SK-N-SH treated with all-trans-retinoic acid at 6 μM for 48 hours (cell line): ENCODE results near the gene ZNF573.

Source experiments
- ATAC-seq: fragments of 200-7000 bp; cut with Tn5 transposase; 3 replicates; pipeline ENCODE4 v1.9.1; 2020; ENCODE audit warnings: mild to moderate bottlenecking, moderate library complexity
- ARNTL ChIP-seq: fragments of 450-650 bp; formaldehyde crosslinking; IDR thresholded peaks from 2 replicates; pipeline ENCODE4 v1.5.0; 2020; ENCODE audit warnings: low read depth, mild to moderate bottlenecking, moderate library complexity, borderline replicate concordance
- BACH2 ChIP-seq: fragments of 250-450 bp; sonication (Bioruptor Pico); IDR thresholded peaks from 2 replicates; pipeline ENCODE4 v1.9.0; 2021; ENCODE audit warnings: mild to moderate bottlenecking, borderline replicate concordance
- CSDC2 ChIP-seq: fragments of 250-450 bp; sonication (Bioruptor Pico); IDR thresholded peaks from 2 replicates; pipeline ENCODE4 v1.5.0; 2020; ENCODE audit warnings: mild to moderate bottlenecking, moderate library complexity
- ESRRG ChIP-seq: fragments of 250-450 bp; sonication (Bioruptor Pico); IDR thresholded peaks from 2 replicates; pipeline ENCODE4 v1.6.1; 2021; ENCODE audit warnings: mild to moderate bottlenecking
- ISL1 ChIP-seq: fragments of 250-450 bp; sonication (Bioruptor Pico); IDR thresholded peaks from 2 replicates; pipeline ENCODE4 v2.1.2; 2022; ENCODE audit warnings: mild to moderate bottlenecking, moderate library complexity
- OSR1 ChIP-seq: fragments of 250-450 bp; sonication (Bioruptor Pico); IDR thresholded peaks from 2 replicates; pipeline ENCODE4 v1.8.0; 2022; ENCODE audit warnings: moderate library complexity, mild to moderate bottlenecking, inconsistent platforms
- PPARA ChIP-seq: fragments of 250-450 bp; sonication (Bioruptor Pico); IDR thresholded peaks from 2 replicates; pipeline ENCODE4 v1.5.0; 2020; ENCODE audit warnings: mild to moderate bottlenecking, borderline replicate concordance
- RARB ChIP-seq: fragments of 250-450 bp; sonication (Bioruptor Pico); IDR thresholded peaks from 2 replicates; pipeline ENCODE4 v1.8.0; 2021; ENCODE audit warnings: mild to moderate bottlenecking, moderate library complexity
- SNAI2 ChIP-seq: fragments of 250-450 bp; sonication (Bioruptor Pico); IDR thresholded peaks from 2 replicates; pipeline ENCODE4 v1.5.0; 2020; ENCODE audit warnings: mild to moderate bottlenecking, moderate library complexity
- TCF4 ChIP-seq: fragments of 250-450 bp; sonication (Bioruptor Pico); IDR thresholded peaks from 2 replicates; pipeline ENCODE4 v1.8.0; 2021; ENCODE audit warnings: mild to moderate bottlenecking, moderate library complexity, borderline replicate concordance
- TOX ChIP-seq: fragments of 250-450 bp; sonication (Bioruptor Pico); IDR thresholded peaks from 2 replicates; pipeline ENCODE4 v1.8.0; 2021; ENCODE audit warnings: mild to moderate bottlenecking, moderate library complexity, borderline replicate concordance
- ZFP3 ChIP-seq: fragments of 250-450 bp; sonication (Bioruptor Pico); IDR thresholded peaks from 2 replicates; pipeline ENCODE4 v1.5.0; 2020; ENCODE audit warnings: mild to moderate bottlenecking, moderate library complexity
- ZFP30 ChIP-seq: fragments of 450-650 bp; formaldehyde crosslinking; IDR thresholded peaks from 2 replicates; pipeline ENCODE4 v1.5.0; 2022; ENCODE audit warnings: mild to moderate bottlenecking, moderate library complexity
- ZNF565 ChIP-seq: fragments of 450-650 bp; formaldehyde crosslinking; conservative IDR thresholded peaks from 2 replicates; pipeline ENCODE4 v1.5.0; 2020; ENCODE audit warnings: low read depth, mild to moderate bottlenecking, moderate library complexity
- ZNF70 ChIP-seq: fragments of 450-650 bp; formaldehyde crosslinking; IDR thresholded peaks from 2 replicates; pipeline ENCODE4 v1.5.0; 2020; ENCODE audit warnings: mild to moderate bottlenecking, moderate library complexity
- ZNF8 ChIP-seq: fragments of 450-650 bp; formaldehyde crosslinking; IDR thresholded peaks from 2 replicates; pipeline ENCODE4 v1.5.0; 2020; ENCODE audit warnings: mild to moderate bottlenecking, moderate library complexity
- TF ChIP-seq, protein P1 (sequence below): fragments of 250-450 bp; sonication (Bioruptor Pico); IDR thresholded peaks from 2 replicates; pipeline ENCODE4 v1.5.1; 2021; ENCODE audit warnings: mild to moderate bottlenecking, moderate library complexity
- TF ChIP-seq, protein P2 (sequence below): fragments of 250-450 bp; sonication (Bioruptor Pico); IDR thresholded peaks from 2 replicates; pipeline ENCODE4 v1.5.1; 2020; ENCODE audit warnings: low read depth, mild to moderate bottlenecking, moderate library complexity
- TF ChIP-seq, protein P3 (sequence below): fragments of 250-450 bp; sonication (Bioruptor Pico); IDR thresholded peaks from 2 replicates; pipeline ENCODE4 v1.8.0; 2020; ENCODE audit warnings: mild to moderate bottlenecking, moderate library complexity, borderline replicate concordance

Gene ZNF573

DNA sequence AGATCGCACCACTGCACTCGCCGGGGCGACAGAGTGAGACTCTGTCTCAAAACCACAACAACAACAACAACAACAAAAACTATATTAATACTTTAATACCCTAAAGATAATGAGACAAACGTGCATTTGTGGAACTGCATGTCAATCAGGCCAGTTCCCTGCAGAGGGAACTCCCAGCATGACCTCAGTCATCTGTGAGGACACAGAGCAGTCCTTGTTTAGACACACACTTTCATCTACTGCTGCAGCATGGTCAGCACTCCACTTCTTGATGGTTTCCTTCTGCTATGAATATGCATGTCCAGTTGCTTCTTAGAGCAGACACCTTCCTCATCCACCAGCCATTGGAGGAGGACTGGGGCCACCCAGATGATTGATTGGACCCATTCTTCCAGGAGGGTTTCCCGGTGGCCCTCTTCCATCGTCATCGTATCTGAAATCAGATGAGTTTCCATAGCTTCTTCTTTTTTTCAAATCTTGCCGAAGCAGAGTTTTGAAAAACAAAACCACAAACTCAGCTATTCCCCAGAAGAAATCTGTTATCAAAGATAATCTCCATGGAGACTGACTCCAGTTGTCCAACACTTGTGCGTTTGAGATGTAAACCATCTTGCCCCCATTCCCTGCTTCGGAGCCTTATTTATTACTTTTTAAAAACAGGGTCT is 86.3 kb downstream of the ZNF573 start:
- ATAC-seq, result no peak
- TF ChIP-seq, protein P1, sequence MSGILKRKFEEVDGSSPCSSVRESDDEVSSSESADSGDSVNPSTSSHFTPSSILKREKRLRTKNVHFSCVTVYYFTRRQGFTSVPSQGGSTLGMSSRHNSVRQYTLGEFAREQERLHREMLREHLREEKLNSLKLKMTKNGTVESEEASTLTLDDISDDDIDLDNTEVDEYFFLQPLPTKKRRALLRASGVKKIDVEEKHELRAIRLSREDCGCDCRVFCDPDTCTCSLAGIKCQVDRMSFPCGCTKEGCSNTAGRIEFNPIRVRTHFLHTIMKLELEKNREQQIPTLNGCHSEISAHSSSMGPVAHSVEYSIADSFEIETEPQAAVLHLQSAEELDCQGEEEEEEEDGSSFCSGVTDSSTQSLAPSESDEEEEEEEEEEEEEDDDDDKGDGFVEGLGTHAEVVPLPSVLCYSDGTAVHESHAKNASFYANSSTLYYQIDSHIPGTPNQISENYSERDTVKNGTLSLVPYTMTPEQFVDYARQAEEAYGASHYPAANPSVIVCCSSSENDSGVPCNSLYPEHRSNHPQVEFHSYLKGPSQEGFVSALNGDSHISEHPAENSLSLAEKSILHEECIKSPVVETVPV (CRISPR knock-in tag), result no peak
- TF ChIP-seq CSDC2 (CRISPR knock-in tag) (no peak), ZNF70 (CRISPR knock-in tag) (no peak), ARNTL (CRISPR knock-in tag) (no peak), ZFP3 (CRISPR knock-in tag) (no peak), ZNF8 (CRISPR knock-in tag) (no peak), TOX (CRISPR knock-in tag) (no peak), ISL1 (no peak)
- TF ChIP-seq, protein P2, sequence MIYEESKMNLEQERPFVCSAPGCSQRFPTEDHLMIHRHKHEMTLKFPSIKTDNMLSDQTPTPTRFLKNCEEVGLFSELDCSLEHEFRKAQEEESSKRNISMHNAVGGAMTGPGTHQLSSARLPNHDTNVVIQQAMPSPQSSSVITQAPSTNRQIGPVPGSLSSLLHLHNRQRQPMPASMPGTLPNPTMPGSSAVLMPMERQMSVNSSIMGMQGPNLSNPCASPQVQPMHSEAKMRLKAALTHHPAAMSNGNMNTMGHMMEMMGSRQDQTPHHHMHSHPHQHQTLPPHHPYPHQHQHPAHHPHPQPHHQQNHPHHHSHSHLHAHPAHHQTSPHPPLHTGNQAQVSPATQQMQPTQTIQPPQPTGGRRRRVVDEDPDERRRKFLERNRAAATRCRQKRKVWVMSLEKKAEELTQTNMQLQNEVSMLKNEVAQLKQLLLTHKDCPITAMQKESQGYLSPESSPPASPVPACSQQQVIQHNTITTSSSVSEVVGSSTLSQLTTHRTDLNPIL, result no peak

DNA sequence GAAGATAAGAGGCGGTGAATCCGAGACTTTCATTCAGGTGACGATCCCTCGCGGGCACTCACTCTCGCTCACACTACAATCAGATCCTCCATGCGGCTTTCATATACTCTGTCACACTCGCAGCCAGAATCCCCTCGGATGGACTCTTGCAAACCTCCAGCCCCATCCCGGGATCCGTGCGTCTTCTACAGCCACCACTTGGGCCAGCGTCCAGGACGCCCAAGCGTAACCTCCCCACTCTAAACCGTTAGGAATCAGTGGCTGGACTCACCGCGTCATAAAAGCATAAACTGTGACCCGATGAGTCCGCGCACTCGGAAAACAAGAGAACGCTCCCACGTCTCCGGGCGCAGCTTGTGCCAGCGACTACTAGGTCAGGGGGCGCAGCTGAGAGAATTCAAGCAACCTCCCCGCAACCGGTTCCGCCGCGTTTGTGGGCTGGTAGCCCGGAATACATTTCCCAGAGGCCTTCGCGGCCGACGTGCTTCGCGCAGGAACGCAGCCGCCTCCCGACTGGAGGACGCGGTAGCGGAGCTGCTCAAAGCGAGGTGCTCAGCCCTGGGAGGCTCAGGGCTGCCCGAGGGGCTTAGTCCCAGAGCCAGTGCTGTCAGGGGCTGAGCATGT is 87.4 kb downstream of the ZNF573 start:
- TF ChIP-seq ZNF70 (CRISPR knock-in tag) (peak; percentile 70; the same call in 1 of the 2 replicates), TOX (CRISPR knock-in tag) (no peak), ZFP30 (no peak), OSR1 (CRISPR knock-in tag) (no peak), PPARA (CRISPR knock-in tag) (no peak), ZNF565 (CRISPR knock-in tag) (no peak), CSDC2 (CRISPR knock-in tag) (0 out of 2 replicates have a peak, but pooled peaks have one; percentile 61), BACH2 (no peak), ZNF8 (CRISPR knock-in tag) (no peak), SNAI2 (CRISPR knock-in tag) (no peak), TCF4 (CRISPR knock-in tag) (no peak), ESRRG (CRISPR knock-in tag) (no peak), ZFP3 (CRISPR knock-in tag) (no peak), RARB (no peak)
- TF ChIP-seq, protein P3, sequence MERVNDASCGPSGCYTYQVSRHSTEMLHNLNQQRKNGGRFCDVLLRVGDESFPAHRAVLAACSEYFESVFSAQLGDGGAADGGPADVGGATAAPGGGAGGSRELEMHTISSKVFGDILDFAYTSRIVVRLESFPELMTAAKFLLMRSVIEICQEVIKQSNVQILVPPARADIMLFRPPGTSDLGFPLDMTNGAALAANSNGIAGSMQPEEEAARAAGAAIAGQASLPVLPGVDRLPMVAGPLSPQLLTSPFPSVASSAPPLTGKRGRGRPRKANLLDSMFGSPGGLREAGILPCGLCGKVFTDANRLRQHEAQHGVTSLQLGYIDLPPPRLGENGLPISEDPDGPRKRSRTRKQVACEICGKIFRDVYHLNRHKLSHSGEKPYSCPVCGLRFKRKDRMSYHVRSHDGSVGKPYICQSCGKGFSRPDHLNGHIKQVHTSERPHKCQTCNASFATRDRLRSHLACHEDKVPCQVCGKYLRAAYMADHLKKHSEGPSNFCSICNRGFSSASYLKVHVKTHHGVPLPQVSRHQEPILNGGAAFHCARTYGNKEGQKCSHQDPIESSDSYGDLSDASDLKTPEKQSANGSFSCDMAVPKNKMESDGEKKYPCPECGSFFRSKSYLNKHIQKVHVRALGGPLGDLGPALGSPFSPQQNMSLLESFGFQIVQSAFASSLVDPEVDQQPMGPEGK (CRISPR knock-in tag), result no peak
- TF ChIP-seq, protein P2, result no peak
- TF ChIP-seq, all 23 proteins: peak for 2
- peak; percentile 97 for ATAC-seq
